Measurements from ENCODE around the gene SBK2.
"Not testable (repeated sequence)": the region's sequence is repeated elsewhere in the genome, so short reads cannot be mapped to it uniquely, and the experiment has no call there.

The SBK2 gene

GRCh38 chr19:55536951-55537740 lies at the start of gene SBK2:
SBK2 (minus strand) TSS chr19:55537133; CDS start chr19:55536294, 839 bp downstream.
- no peak for DNase-seq (ENCODE audit: low read depth in 1 of 2, low spot score in 1 of 2)

- peak in 1 of 2 donors; percentile 53 for DNase-seq (ENCODE audit: low read depth in 1 of 2, low spot score in 1 of 2)
These were observed 48.9 kb upstream of the SBK2 start for GRCh38 chr19:55585658-55586339.

- no peak for DNase-seq (ENCODE audit: low read depth in 1 of 2, low spot score in 1 of 2)
These were observed 47.9 kb upstream of the SBK2 start for GRCh38 chr19:55584871-55585270.

- DNase-seq (ENCODE audit: low read depth in 1 of 2, low spot score in 1 of 2) = not testable (repeated sequence)
These were observed 47.0 kb upstream of the SBK2 start for GRCh38 chr19:55583897-55584296.

GRCh38 chr19:55582284-55582683 lies 45.4 kb upstream of the SBK2 start:
- not testable (repeated sequence) for DNase-seq (ENCODE audit: low read depth in 1 of 2, low spot score in 1 of 2)

- no peak for DNase-seq (ENCODE audit: low read depth in 1 of 2, low spot score in 1 of 2)
These were observed 44.9 kb upstream of the SBK2 start for GRCh38 chr19:55581823-55582223.

GRCh38 chr19:55581145-55581822 lies 44.4 kb upstream of the SBK2 start:
- DNase-seq (ENCODE audit: low read depth in 1 of 2, low spot score in 1 of 2) = no peak

- DNase-seq (ENCODE audit: low read depth in 1 of 2, low spot score in 1 of 2) = peak; percentile 45 to 73
These were observed 43.8 kb upstream of the SBK2 start, which contains the start of gene ZNF579 for GRCh38 chr19:55580628-55581144. ZNF579 (minus strand) TSS chr19:55580848; CDS start chr19:55579639, 1,209 bp downstream.

- DNase-seq (ENCODE audit: low read depth in 1 of 2, low spot score in 1 of 2) = no peak
These were observed 43.1 kb upstream of the SBK2 start for GRCh38 chr19:55579766-55580621.

GRCh38 chr19:55578761-55579747 lies 42.1 kb upstream of the SBK2 start:
- no peak for DNase-seq (ENCODE audit: low read depth in 1 of 2, low spot score in 1 of 2)

GRCh38 chr19:55578031-55578760 lies 41.3 kb upstream of the SBK2 start:
- DNase-seq (ENCODE audit: low read depth in 1 of 2, low spot score in 1 of 2) = no peak

- no peak for DNase-seq (ENCODE audit: low read depth in 1 of 2, low spot score in 1 of 2)
These were observed 39.8 kb upstream of the SBK2 start for GRCh38 chr19:55576746-55577145.

GRCh38 chr19:55573929-55574328 lies 37.0 kb upstream of the SBK2 start:
- DNase-seq (ENCODE audit: low read depth in 1 of 2, low spot score in 1 of 2) = not testable (repeated sequence)

- not testable (repeated sequence) for DNase-seq (ENCODE audit: low read depth in 1 of 2, low spot score in 1 of 2)
These were observed 32.5 kb upstream of the SBK2 start for GRCh38 chr19:55569477-55569876.

- no peak for DNase-seq (ENCODE audit: low read depth in 1 of 2, low spot score in 1 of 2)
These were observed 30.9 kb upstream of the SBK2 start for GRCh38 chr19:55567708-55568328.

- DNase-seq (ENCODE audit: low read depth in 1 of 2, low spot score in 1 of 2) = no peak
These were observed 29.9 kb upstream of the SBK2 start for GRCh38 chr19:55566823-55567222.

- DNase-seq (ENCODE audit: low read depth in 1 of 2, low spot score in 1 of 2) = no peak
These were observed 26.3 kb upstream of the SBK2 start for GRCh38 chr19:55563261-55563690.

GRCh38 chr19:55559684-55560083 lies 22.8 kb upstream of the SBK2 start:
- DNase-seq (ENCODE audit: low read depth in 1 of 2, low spot score in 1 of 2) = no peak
